B cell (primary cell): ENCODE data around the gene ATIC. TPM values are rescaled to one million over a fixed set of nuclear protein-coding genes. Genes with fewer than 3 reads are reported as not detected.

Experiments used
- ATAC-seq: fragments of 200-7000 bp; cut with Tn5 transposase; one replicate; pipeline ENCODE4 v1.10.0; 2021; ENCODE audit warnings: low read depth, mild to moderate bottlenecking, moderate number of reproducible peaks, moderate library complexity
- CTCF ChIA-PET: fragments of 350-600 bp; sonication (Branson Sonifier 250); formaldehyde crosslinking; loops from one replicate; lab custom pipeline; 2021; ENCODE audit warnings: antibody characterized with exemption, inconsistent platforms; lab: Charles Lee
- POLR2A ChIA-PET: fragments of 350-600 bp; sonication (Branson Sonifier 250); formaldehyde crosslinking; loops from one replicate; lab custom pipeline; 2021; ENCODE audit warnings: antibody characterized with exemption; lab: Charles Lee
- DNase-seq: peaks from one replicate; pipeline ENCODE4 v3.0.0; 2013
- H2AFZ ChIP-seq: 2 replicates; pipeline ENCODE4 v1.6.1; 2012; ENCODE audit warnings: mild to moderate bottlenecking, low read depth, low read length; ENCODE audit not compliant: insufficient read depth, poor library complexity, severe bottlenecking
- H3K27ac ChIP-seq, 2 donors: 1 replicate in 1 of 2; 2 replicates in 1 of 2; pipeline ENCODE4 v1.5.1; 2012 to 2013; ENCODE audit warnings: low read length in 2 of 2, mild to moderate bottlenecking in 2 of 2, moderate library complexity in 1 of 2
- H3K27me3 ChIP-seq, 4 experiments: fragments of 200-600 bp in 1 of 4; sonication (generic) in 1 of 4; replicated peaks in 1 of 4; 1 replicate in 2 of 4; 2 replicates in 2 of 4; pipeline versions ENCODE4 v1.6.1 to v1.7.0; 2013 to 2016; ENCODE audit warnings: low read length in 3 of 4, mild to moderate bottlenecking in 2 of 4, mixed read lengths in 1 of 4, moderate library complexity in 1 of 4; ENCODE audit not compliant: insufficient read depth in 4 of 4, control insufficient read depth in 3 of 4; ENCODE audit errors: control extremely low read depth in 1 of 4
- H3K36me3 ChIP-seq, 2 experiments: replicated peaks in 1 of 2; 1 replicate in 1 of 2; 2 replicates in 1 of 2; pipeline versions ENCODE4 v1.6.1 to v1.7.1; 2013; ENCODE audit warnings: low read length in 1 of 2; ENCODE audit not compliant: insufficient read depth in 2 of 2, control insufficient read depth in 1 of 2; ENCODE audit errors: control extremely low read depth in 1 of 2, extremely low read depth in 1 of 2
- H3K4me1 ChIP-seq, 2 donors: fragments of 200-600 bp in 1 of 2; sonication (generic) in 1 of 2; 1 replicate in 1 of 2; 2 replicates in 1 of 2; pipeline versions ENCODE4 v1.5.1 to v1.6.1; 2013 to 2017; ENCODE audit warnings: low read length in 2 of 2; ENCODE audit not compliant: control insufficient read depth in 2 of 2, insufficient read depth in 2 of 2
- H3K4me2 ChIP-seq: replicated peaks from 2 replicates; pipeline ENCODE3; 2012; ENCODE audit warnings: mild to moderate bottlenecking, low read depth, low read length; ENCODE audit not compliant: poor library complexity, severe bottlenecking
- H3K4me3 ChIP-seq, 5 experiments: fragments of 200-600 bp in 1 of 5; sonication (generic) in 1 of 5; 1 replicate in 3 of 5; 2 replicates in 2 of 5; pipeline versions ENCODE4 v1.5.1 to v1.7.0; 2011 to 2016; ENCODE audit warnings: low read length in 4 of 5, mild to moderate bottlenecking in 4 of 5, low read depth in 2 of 5, control low read depth in 1 of 5, moderate library complexity in 1 of 5; ENCODE audit not compliant: insufficient read depth in 1 of 5; ENCODE audit errors: control extremely low read depth in 1 of 5, extremely low read depth in 1 of 5
- H3K79me2 ChIP-seq: fragments of 200-600 bp; sonication (generic); one replicate; pipeline ENCODE4 v1.6.0; 2016; ENCODE audit warnings: low read length; ENCODE audit not compliant: control insufficient read depth, insufficient read depth
- H3K9ac ChIP-seq: fragments of 200-600 bp; sonication (generic); 2 replicates; pipeline ENCODE4 v1.6.1; 2017; ENCODE audit warnings: mild to moderate bottlenecking, low read length, moderate library complexity
- H3K9me3 ChIP-seq, 3 donors: one replicate each; pipeline versions ENCODE4 v1.6.1 to v1.7.1; 2013; ENCODE audit warnings: low read length in 2 of 3; ENCODE audit not compliant: control insufficient read depth in 2 of 3, insufficient read depth in 1 of 3; ENCODE audit errors: control extremely low read depth in 1 of 3
- H4K20me1 ChIP-seq: 2 replicates; pipeline ENCODE4 v1.6.0; 2012; ENCODE audit warnings: mild to moderate bottlenecking, low read length; ENCODE audit not compliant: insufficient read depth, control insufficient read depth, poor library complexity, severe bottlenecking
- H3K27ac Mint-ChIP-seq: one replicate; pipeline ENCODE4 v1.8.0; 2021; ENCODE audit warnings: mixed read lengths
- H3K27me3 Mint-ChIP-seq: one replicate; pipeline ENCODE4 v1.8.0; 2021; ENCODE audit warnings: mixed read lengths
- H3K4me1 Mint-ChIP-seq: one replicate; pipeline ENCODE4 v1.8.0; 2021; ENCODE audit warnings: mixed read lengths
- H3K4me3 Mint-ChIP-seq: one replicate; pipeline ENCODE4 v1.8.0; 2021; ENCODE audit warnings: mixed read lengths
- H3K9me3 Mint-ChIP-seq: one replicate; pipeline ENCODE4 v1.8.0; 2022; ENCODE audit warnings: mixed read lengths; ENCODE audit not compliant: insufficient read depth
- CTCF ChIP-seq: fragments of 200-600 bp; IDR thresholded peaks from one replicate; pipeline ENCODE4 v1.8.0; 2022; ENCODE audit warnings: antibody characterized with exemption, mild to moderate bottlenecking
- EZH2 ChIP-seq: IDR thresholded peaks from 2 replicates; pipeline ENCODE4 v1.6.1; 2012; ENCODE audit warnings: borderline replicate concordance, low read depth, mild to moderate bottlenecking, moderate library complexity, low read length; ENCODE audit not compliant: insufficient read depth, poor library complexity, severe bottlenecking
- WGBS: methylation state at CpG from one replicate; pipeline ENCODE4 v1.1.5; 2013; ENCODE audit warnings: missing lambda C conversion rate; ENCODE audit not compliant: insufficient coverage; 5-methylcytosine and 5-hydroxymethylcytosine counted together
- intact Hi-C: fragments of 100-400 bp; cut with micrococcal nuclease; formaldehyde crosslinking; loops from one replicate; pipeline ENCODE4 v1.10.0; 2022
- polyA plus RNA-seq: library from polyadenylated mRNA; depleted of rRNA; stranded (reverse); fragments of >200 nt; gene quantifications from 2 replicates; pipeline ENCODE4 v1.2.3, GENCODE V29; 2012
- total RNA-seq, 2 donors: library from RNA; stranded (reverse); fragments of 120-200 nt in 1 of 2; gene quantifications; 1 replicate in 1 of 2; 2 replicates in 1 of 2; pipeline versions ENCODE4 v1.2.3 to v1.2.4, GENCODE V29; 2013 to 2022

The ATIC gene
- total and polyA plus RNA-seq, 2 donors (not counting 1 experiment from before 2014, with no cell fraction given), result 55.4 to 80.4 TPM

- Histone ChIP-seq H2AFZ (no peak overlapping the region), H3K4me2 (no peak overlapping the region), H3K36me3 (peaks cover 0 to 6% of the 10 kb centered on the region in 2 experiments), H3K4me3 (no peak overlapping the region), H3K79me2 (no peaks in the 10 kb centered on the region), H3K9me3 (no peaks in the 10 kb centered on the region), H3K27ac (no peak overlapping the region), H3K9ac (no peak overlapping the region), H3K27me3 (no peaks in the 10 kb centered on the region), H4K20me1 (no peaks in the 10 kb centered on the region), H3K4me1 (no peaks in the 10 kb centered on the region)
- Mint-ChIP-seq H3K27me3 (no peaks in the 10 kb centered on the region), H3K4me1 (peaks cover 2% of the 10 kb centered on the region), H3K27ac (no peak overlapping the region), H3K9me3 (no peaks in the 10 kb centered on the region), H3K4me3 (no peak overlapping the region)
- WGBS, result no CpG with 5 or more reads among the region's 2 CpGs
- ATAC-seq, result no peak
- POLR2A ChIA-PET, result no interaction called here
- DNase-seq, result no peak
- CTCF ChIA-PET, result no interaction called here
- no peak for TF ChIP-seq CTCF
- TF ChIP-seq EZH2, result no peak
- intact Hi-C loops, result no loop called here
These were observed 48.7 kb downstream of the ATIC start for GRCh38 chr2:215360596-215360995.

GRCh38 chr2:215361211-215361875, 49.5 kb downstream of the ATIC start:
- peaks cover 2% of the 10 kb centered on the region for H3K4me1 Mint-ChIP-seq
- Histone ChIP-seq H3K27ac (no peak overlapping the region), H4K20me1 (no peaks in the 10 kb centered on the region), H3K4me3 (no peak overlapping the region), H2AFZ (no peak overlapping the region), H3K27me3 (no peaks in the 10 kb centered on the region), H3K9ac (no peak overlapping the region), H3K4me1 (no peaks in the 10 kb centered on the region), H3K9me3 (no peaks in the 10 kb centered on the region), H3K79me2 (no peaks in the 10 kb centered on the region), H3K36me3 (peaks cover 0 to 6% of the 10 kb centered on the region in 2 experiments), H3K4me2 (no peak overlapping the region)
- ATAC-seq (no peak), DNase-seq (no peak)
- intact Hi-C loops, result no loop called here
- H3K27ac Mint-ChIP-seq, result no peak overlapping the region
- CTCF ChIA-PET, result no interaction called here
- TF ChIP-seq EZH2, result no peak
- TF ChIP-seq CTCF, result no peak
- no peaks in the 10 kb centered on the region for H3K27me3 Mint-ChIP-seq
- no peak overlapping the region for H3K4me3 Mint-ChIP-seq
- no peaks in the 10 kb centered on the region for H3K9me3 Mint-ChIP-seq
- POLR2A ChIA-PET, result no interaction called here
- WGBS, result 100% methylated on average over 2 of the region's 4 CpGs
